ENCODE data around the gene RPL6.
A peak's percentile ranks its signal among the peaks of the same experiment; 100 is the strongest.
"Not testable (repeated sequence)": the region's sequence is repeated elsewhere in the genome, so short reads cannot be mapped to it uniquely, and the experiment has no call there.

The RPL6 gene

GRCh38 chr12:112419297-112420133, 10.1 kb upstream of the RPL6 start:
- peak; percentile 76 for DNase-seq (ENCODE audit: low read depth)

GRCh38 chr12:112418608-112419296, 9.3 kb upstream of the RPL6 start, which contains the start of gene PTPN11:
Gene PTPN11, plus strand, starts transcription at chr12:112418947. Its CDS starts 165 bp downstream, at chr12:112419112.
- DNase-seq (ENCODE audit: low read depth), result no peak

GRCh38 chr12:112418273-112418607, 8.8 kb upstream of the RPL6 start:
- no peak for DNase-seq (ENCODE audit: low read depth)

GRCh38 chr12:112415457-112415856, 6.1 kb upstream of the RPL6 start:
- DNase-seq (ENCODE audit: low read depth), result not testable (repeated sequence)

GRCh38 chr12:112413855-112414625, 4.6 kb upstream of the RPL6 start:
- no peak for DNase-seq (ENCODE audit: low read depth)

GRCh38 chr12:112409906-112410244, 470 bp upstream of the RPL6 start:
- no peak for DNase-seq (ENCODE audit: low read depth)

- DNase-seq (ENCODE audit: low read depth), result no peak
These were observed 784 bp downstream of the RPL6 start for GRCh38 chr12:112408621-112409020.

- DNase-seq (ENCODE audit: low read depth), result not testable (repeated sequence)
These were observed 1.7 kb downstream of the RPL6 start for GRCh38 chr12:112407683-112408082.

GRCh38 chr12:112406519-112407488, 2.6 kb downstream of the RPL6 start:
- DNase-seq (ENCODE audit: low read depth), result no peak

- no peak for DNase-seq (ENCODE audit: low read depth)
These were observed 7.4 kb downstream of the RPL6 start for GRCh38 chr12:112401903-112402498.

GRCh38 chr12:112401054-112401453, 8.4 kb downstream of the RPL6 start:
- no peak for DNase-seq (ENCODE audit: low read depth)

- no peak for DNase-seq (ENCODE audit: low read depth)
These were observed 16.1 kb downstream of the RPL6 start for GRCh38 chr12:112393328-112393727.

GRCh38 chr12:112389922-112390654, 19.3 kb downstream of the RPL6 start:
- not testable (repeated sequence) for DNase-seq (ENCODE audit: low read depth)

GRCh38 chr12:112389228-112389627, 20.2 kb downstream of the RPL6 start:
- DNase-seq (ENCODE audit: low read depth), result no peak

- no peak for DNase-seq (ENCODE audit: low read depth)
These were observed 22.7 kb downstream of the RPL6 start for GRCh38 chr12:112386726-112387125.

GRCh38 chr12:112382866-112383265, 26.5 kb downstream of the RPL6 start:
- DNase-seq (ENCODE audit: low read depth), result no peak

GRCh38 chr12:112381883-112382796, 27.3 kb downstream of the RPL6 start, which contains the start of gene HECTD4:
Gene HECTD4, minus strand, starts transcription at chr12:112382431. Its CDS starts 303 bp downstream, at chr12:112382128.
- peak; percentile 37 for DNase-seq (ENCODE audit: low read depth)

GRCh38 chr12:112381406-112381882, 28.0 kb downstream of the RPL6 start:
- no peak for DNase-seq (ENCODE audit: low read depth)

All from HS-5 (cell line).